ENCODE data around the gene ARHGEF16. TPM values are rescaled to one million over a fixed set of nuclear protein-coding genes. Genes with fewer than 3 reads are reported as not detected.

ARHGEF16 gene
- not detected for polyA plus RNA-seq

- Mint-ChIP-seq H3K4me1 (peaks cover 0 to 2% (median 0%) of the 10 kb centered on the region in 3 donors), H3K27ac (no peak within 1 kb of the TSS), H3K9me3 (no peaks in the 10 kb centered on the region), H3K4me3 (peak within 1 kb of the TSS; percentile 48 to 81 (median 70)), H3K36me3 (no peaks in the 10 kb centered on the region), H3K27me3 (peaks cover 14% of the 10 kb centered on the region)
Measured at GRCh38 chr1:3453891-3454810, at the start of gene ARHGEF16. ARHGEF16 (plus strand) TSS chr1:3454665; CDS start chr1:3463085, 8,420 bp downstream.

- H3K4me3 Mint-ChIP-seq, result no peak overlapping the region
- no peaks in the 10 kb centered on the region for H3K27me3 Mint-ChIP-seq
- no peaks in the 10 kb centered on the region for H3K9me3 Mint-ChIP-seq
- no peak overlapping the region for H3K27ac Mint-ChIP-seq
- no peaks in the 10 kb centered on the region for H3K4me1 Mint-ChIP-seq
- no peaks in the 10 kb centered on the region for H3K36me3 Mint-ChIP-seq
Measured at GRCh38 chr1:3404801-3405200, 49.7 kb upstream of the ARHGEF16 start.

- H3K27me3 Mint-ChIP-seq, result no peaks in the 10 kb centered on the region
- H3K27ac Mint-ChIP-seq, result no peak overlapping the region
- no peak overlapping the region for H3K4me3 Mint-ChIP-seq
- H3K4me1 Mint-ChIP-seq, result no peaks in the 10 kb centered on the region
- H3K36me3 Mint-ChIP-seq, result no peaks in the 10 kb centered on the region
- no peaks in the 10 kb centered on the region for H3K9me3 Mint-ChIP-seq
Measured at GRCh38 chr1:3405491-3405890, 49.0 kb upstream of the ARHGEF16 start.

- H3K27me3 Mint-ChIP-seq, result no peaks in the 10 kb centered on the region
Measured at GRCh38 chr1:3405974-3406867, 48.2 kb upstream of the ARHGEF16 start.

GRCh38 chr1:3407021-3407420 is 47.4 kb upstream of the ARHGEF16 start:
- H3K27me3 Mint-ChIP-seq, result no peaks in the 10 kb centered on the region
- H3K36me3 Mint-ChIP-seq, result no peaks in the 10 kb centered on the region
- H3K27ac Mint-ChIP-seq, result no peak overlapping the region
- H3K4me3 Mint-ChIP-seq, result no peak overlapping the region
- H3K9me3 Mint-ChIP-seq, result no peaks in the 10 kb centered on the region
- H3K4me1 Mint-ChIP-seq, result no peaks in the 10 kb centered on the region

More at GRCh38 chr1:3405974-3406867, 48.2 kb upstream of the ARHGEF16 start:
- Mint-ChIP-seq H3K4me3 (no peak overlapping the region), H3K36me3 (no peaks in the 10 kb centered on the region), H3K27ac (no peak overlapping the region), H3K4me1 (no peaks in the 10 kb centered on the region), H3K9me3 (no peaks in the 10 kb centered on the region)

GRCh38 chr1:3408751-3409266 is 45.7 kb upstream of the ARHGEF16 start:
- Mint-ChIP-seq H3K27me3 (no peaks in the 10 kb centered on the region), H3K36me3 (no peaks in the 10 kb centered on the region), H3K9me3 (no peaks in the 10 kb centered on the region), H3K4me1 (no peaks in the 10 kb centered on the region), H3K4me3 (no peak overlapping the region), H3K27ac (no peak overlapping the region)

- H3K36me3 Mint-ChIP-seq, result no peaks in the 10 kb centered on the region
- H3K27ac Mint-ChIP-seq, result no peak overlapping the region
- no peaks in the 10 kb centered on the region for H3K4me1 Mint-ChIP-seq
- no peaks in the 10 kb centered on the region for H3K9me3 Mint-ChIP-seq
- no peaks in the 10 kb centered on the region for H3K27me3 Mint-ChIP-seq
- H3K4me3 Mint-ChIP-seq, result no peak overlapping the region
Measured at GRCh38 chr1:3409366-3410141, 44.9 kb upstream of the ARHGEF16 start.

GRCh38 chr1:3410142-3410925 is 44.1 kb upstream of the ARHGEF16 start:
- Mint-ChIP-seq H3K4me1 (no peaks in the 10 kb centered on the region), H3K27me3 (no peaks in the 10 kb centered on the region), H3K9me3 (no peaks in the 10 kb centered on the region), H3K36me3 (no peaks in the 10 kb centered on the region), H3K4me3 (no peak overlapping the region), H3K27ac (no peak overlapping the region)

GRCh38 chr1:3411806-3412205 is 42.7 kb upstream of the ARHGEF16 start:
- Mint-ChIP-seq H3K27ac (no peak overlapping the region), H3K4me3 (no peak overlapping the region)

GRCh38 chr1:3412376-3412775 is 42.1 kb upstream of the ARHGEF16 start:
- no peaks in the 10 kb centered on the region for H3K4me1 Mint-ChIP-seq
- H3K9me3 Mint-ChIP-seq, result peaks cover 0 to 8% (median 0%) of the 10 kb centered on the region in 3 donors
- H3K27me3 Mint-ChIP-seq, result no peaks in the 10 kb centered on the region
- H3K36me3 Mint-ChIP-seq, result no peaks in the 10 kb centered on the region
- H3K4me3 Mint-ChIP-seq, result no peak overlapping the region
- H3K27ac Mint-ChIP-seq, result no peak overlapping the region

More at GRCh38 chr1:3411806-3412205, 42.7 kb upstream of the ARHGEF16 start:
- Mint-ChIP-seq H3K36me3 (no peaks in the 10 kb centered on the region), H3K4me1 (no peaks in the 10 kb centered on the region), H3K9me3 (peaks cover 0 to 2% (median 0%) of the 10 kb centered on the region in 3 donors), H3K27me3 (no peaks in the 10 kb centered on the region)

- no peaks in the 10 kb centered on the region for H3K4me1 Mint-ChIP-seq
- no peak overlapping the region for H3K4me3 Mint-ChIP-seq
- H3K36me3 Mint-ChIP-seq, result no peaks in the 10 kb centered on the region
- H3K27me3 Mint-ChIP-seq, result no peaks in the 10 kb centered on the region
- H3K27ac Mint-ChIP-seq, result no peak overlapping the region
- peaks cover 0 to 9% (median 0%) of the 10 kb centered on the region in 3 donors for H3K9me3 Mint-ChIP-seq
Measured at GRCh38 chr1:3413975-3414710, 40.3 kb upstream of the ARHGEF16 start.

GRCh38 chr1:3415260-3416090 is 39.0 kb upstream of the ARHGEF16 start:
- H3K4me1 Mint-ChIP-seq, result no peaks in the 10 kb centered on the region
- H3K27ac Mint-ChIP-seq, result no peak overlapping the region

More at GRCh38 chr1:3415260-3416090, 39.0 kb upstream of the ARHGEF16 start:
- no peak overlapping the region for H3K4me3 Mint-ChIP-seq
- peaks cover 2% of the 10 kb centered on the region for H3K27me3 Mint-ChIP-seq
- peaks cover 2% of the 10 kb centered on the region for H3K36me3 Mint-ChIP-seq
- peaks cover 0 to 9% (median 0%) of the 10 kb centered on the region in 3 donors for H3K9me3 Mint-ChIP-seq

Measured in IgD-negative memory B cell (primary cell).